ENCODE measurements around the gene LSM5.
A peak's percentile ranks its signal among the peaks of the same experiment; 100 is the strongest.
"Not testable (repeated sequence)": the region's sequence is repeated elsewhere in the genome, so short reads cannot be mapped to it uniquely, and the experiment has no call there.

LSM5 gene

GRCh38 chr7:32501522-32501921 is 11.3 kb upstream of the LSM5 start:
- TF ChIP-seq POLR2A (IDR thresholded peaks at IDR 0.05; ENCODE audit: low read depth, low read length) (no peak), TAF1 (IDR thresholded peaks at IDR 0.05; ENCODE audit: borderline replicate concordance, low read depth, low read length) (no peak), POLR2AphosphoS5 (IDR thresholded peaks at IDR 0.05; ENCODE audit: low read depth, low read length) (no peak)
- DNase-seq (ENCODE audit: insufficient read length), result no peak
- FAIRE-seq, result no peak

- FAIRE-seq, result peak; percentile 24
- TF ChIP-seq POLR2A (IDR thresholded peaks at IDR 0.05; ENCODE audit: low read depth, low read length) (no peak), TAF1 (IDR thresholded peaks at IDR 0.05; ENCODE audit: borderline replicate concordance, low read depth, low read length) (no peak), POLR2AphosphoS5 (IDR thresholded peaks at IDR 0.05; ENCODE audit: low read depth, low read length) (no peak)
- DNase-seq (ENCODE audit: insufficient read length), result no peak
Observed at GRCh38 chr7:32500922-32501341, 10.8 kb upstream of the LSM5 start.

- not testable (repeated sequence) for FAIRE-seq; DNase-seq (ENCODE audit: insufficient read length)
Observed at GRCh38 chr7:32500216-32500615, 10.0 kb upstream of the LSM5 start.

GRCh38 chr7:32499755-32500154 is 9.6 kb upstream of the LSM5 start:
- not testable (repeated sequence) for FAIRE-seq; DNase-seq (ENCODE audit: insufficient read length)

GRCh38 chr7:32496052-32496813 is 6.1 kb upstream of the LSM5 start:
- TF ChIP-seq POLR2A (IDR thresholded peaks at IDR 0.05; ENCODE audit: low read depth, low read length) (no peak), POLR2AphosphoS5 (IDR thresholded peaks at IDR 0.05; ENCODE audit: low read depth, low read length) (no peak), TAF1 (IDR thresholded peaks at IDR 0.05; ENCODE audit: borderline replicate concordance, low read depth, low read length) (no peak)
- FAIRE-seq (no peak), DNase-seq (ENCODE audit: insufficient read length) (no peak)

GRCh38 chr7:32495298-32496051 is 5.3 kb upstream of the LSM5 start, which contains the start of gene AVL9:
Gene AVL9, plus strand, starts transcription at chr7:32495489. Its CDS starts 221 bp downstream, at chr7:32495710.
- TF ChIP-seq TAF1 (IDR thresholded peaks at IDR 0.05; ENCODE audit: borderline replicate concordance, low read depth, low read length) (no peak), POLR2A (IDR thresholded peaks at IDR 0.05; ENCODE audit: low read depth, low read length) (peak; percentile 97), POLR2AphosphoS5 (IDR thresholded peaks at IDR 0.05; ENCODE audit: low read depth, low read length) (peak; percentile 93)
- FAIRE-seq, result peak; percentile 97
- peak; percentile 82 for DNase-seq (ENCODE audit: insufficient read length)

- DNase-seq (ENCODE audit: insufficient read length), result no peak
- TF ChIP-seq TAF1 (IDR thresholded peaks at IDR 0.05; ENCODE audit: borderline replicate concordance, low read depth, low read length) (no peak), POLR2A (IDR thresholded peaks at IDR 0.05; ENCODE audit: low read depth, low read length) (peak; percentile 49; the same call in 1 of the 2 replicates), POLR2AphosphoS5 (IDR thresholded peaks at IDR 0.05; ENCODE audit: low read depth, low read length) (peak; percentile 55; the same call in 1 of the 2 replicates)
- no peak for FAIRE-seq
Observed at GRCh38 chr7:32494946-32495297, 4.7 kb upstream of the LSM5 start.

- DNase-seq (ENCODE audit: insufficient read length), result no peak
Observed at GRCh38 chr7:32489788-32490126, 423 bp downstream of the LSM5 start.

GRCh38 chr7:32481921-32482320 is 8.3 kb downstream of the LSM5 start:
- DNase-seq (ENCODE audit: insufficient read length) (no peak), FAIRE-seq (no peak)
- no peak for TF ChIP-seq POLR2AphosphoS5 (IDR thresholded peaks at IDR 0.05; ENCODE audit: low read depth, low read length)
- no peak for TF ChIP-seq TAF1 (IDR thresholded peaks at IDR 0.05; ENCODE audit: borderline replicate concordance, low read depth, low read length)
- TF ChIP-seq POLR2A (IDR thresholded peaks at IDR 0.05; ENCODE audit: low read depth, low read length), result no peak

More at GRCh38 chr7:32489788-32490126, 423 bp downstream of the LSM5 start:
- no peak for FAIRE-seq
- TF ChIP-seq TAF1 (IDR thresholded peaks at IDR 0.05; ENCODE audit: borderline replicate concordance, low read depth, low read length), result no peak
- TF ChIP-seq POLR2AphosphoS5 (IDR thresholded peaks at IDR 0.05; ENCODE audit: low read depth, low read length), result no peak
- TF ChIP-seq POLR2A (IDR thresholded peaks at IDR 0.05; ENCODE audit: low read depth, low read length), result no peak

GRCh38 chr7:32481176-32481575 is 9.0 kb downstream of the LSM5 start:
- DNase-seq (ENCODE audit: insufficient read length), result no peak
- TF ChIP-seq POLR2AphosphoS5 (IDR thresholded peaks at IDR 0.05; ENCODE audit: low read depth, low read length) (no peak), POLR2A (IDR thresholded peaks at IDR 0.05; ENCODE audit: low read depth, low read length) (no peak)
- no peak for FAIRE-seq

- DNase-seq (ENCODE audit: insufficient read length), result no peak
- peak; percentile 69 for FAIRE-seq
- TF ChIP-seq TAF1 (IDR thresholded peaks at IDR 0.05; ENCODE audit: borderline replicate concordance, low read depth, low read length) (no peak), POLR2AphosphoS5 (IDR thresholded peaks at IDR 0.05; ENCODE audit: low read depth, low read length) (no peak), POLR2A (IDR thresholded peaks at IDR 0.05; ENCODE audit: low read depth, low read length) (no peak)
Observed at GRCh38 chr7:32479574-32480200, 10.5 kb downstream of the LSM5 start.

- TF ChIP-seq TAF1 (IDR thresholded peaks at IDR 0.05; ENCODE audit: borderline replicate concordance, low read depth, low read length), result no peak
- no peak for TF ChIP-seq POLR2AphosphoS5 (IDR thresholded peaks at IDR 0.05; ENCODE audit: low read depth, low read length)
- TF ChIP-seq POLR2A (IDR thresholded peaks at IDR 0.05; ENCODE audit: low read depth, low read length), result no peak
- FAIRE-seq (no peak), DNase-seq (ENCODE audit: insufficient read length) (no peak)
Observed at GRCh38 chr7:32477649-32477980, 12.6 kb downstream of the LSM5 start.
